Inflammatory macrophage treated with lipopolysaccharide for 4 hours (primary cell): Measurements from ENCODE around the gene PLCG2.
"Not testable (repeated sequence)": the region's sequence is repeated elsewhere in the genome, so short reads cannot be mapped to it uniquely, and the experiment has no call there.

Experiments used
- DNase-seq: peaks from one replicate; pipeline ENCODE4 v3.0.0-alpha.2; 2020

The PLCG2 gene

DNA sequence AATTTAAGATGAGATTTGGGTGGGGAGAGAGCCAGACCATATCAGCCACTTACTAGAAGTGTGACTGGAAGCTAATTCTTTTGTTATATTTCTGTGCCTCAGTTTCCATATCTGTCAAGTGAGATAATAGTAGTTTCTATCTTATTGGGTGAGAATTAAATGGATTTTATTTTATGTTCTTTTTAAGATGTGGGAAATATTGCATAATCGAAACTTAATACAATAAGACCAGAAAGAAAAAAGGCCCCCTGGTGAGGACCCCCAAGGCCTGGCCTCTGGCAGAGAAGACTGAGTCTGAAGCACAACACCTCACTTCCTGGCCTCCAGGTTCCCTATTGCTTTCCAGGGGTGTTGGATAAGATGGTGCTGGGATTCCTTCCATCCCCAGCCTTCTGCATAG lies 13.7 kb downstream of the PLCG2 start:
- DNase-seq = no peak

DNA sequence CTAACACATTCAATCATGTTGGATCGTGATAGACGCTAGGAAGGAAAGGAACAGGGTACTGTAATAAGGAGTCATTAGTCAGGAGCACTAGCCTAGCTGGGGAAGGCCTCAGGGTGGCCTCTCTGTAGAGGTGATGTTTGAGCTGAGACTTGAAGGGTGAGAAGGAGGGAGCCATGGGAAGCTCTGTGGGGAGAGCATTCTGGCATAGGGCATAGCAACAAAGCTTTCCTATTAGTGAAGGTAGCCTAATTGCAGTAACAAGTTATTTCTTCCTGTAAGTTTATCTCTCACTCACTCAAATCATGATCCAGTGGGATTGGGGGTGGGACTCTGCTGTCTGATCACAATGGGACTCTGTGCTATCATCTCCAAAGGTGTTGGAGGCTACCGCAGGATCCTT lies 16.1 kb downstream of the PLCG2 start:
- DNase-seq = no peak

DNA sequence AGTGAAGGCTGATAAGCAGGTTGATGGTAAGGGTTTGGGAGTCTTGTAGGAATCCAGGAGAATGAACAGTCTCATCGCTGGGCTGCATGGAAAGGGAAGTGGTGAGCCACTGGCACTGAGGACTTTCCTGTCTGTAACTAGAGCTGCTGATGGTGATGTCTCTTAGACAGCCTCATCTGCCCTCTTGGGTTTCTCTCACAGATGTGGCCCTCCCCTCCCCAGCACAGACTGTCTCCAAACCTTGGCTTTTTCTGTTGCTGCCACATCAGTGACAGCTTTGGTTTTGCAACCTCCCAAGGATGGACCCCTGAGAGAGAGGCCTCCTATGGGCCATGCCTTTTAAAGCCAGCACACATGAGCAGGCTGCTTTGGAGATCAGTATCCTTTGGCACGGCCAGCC lies 16.9 kb downstream of the PLCG2 start:
- no peak for DNase-seq

DNA sequence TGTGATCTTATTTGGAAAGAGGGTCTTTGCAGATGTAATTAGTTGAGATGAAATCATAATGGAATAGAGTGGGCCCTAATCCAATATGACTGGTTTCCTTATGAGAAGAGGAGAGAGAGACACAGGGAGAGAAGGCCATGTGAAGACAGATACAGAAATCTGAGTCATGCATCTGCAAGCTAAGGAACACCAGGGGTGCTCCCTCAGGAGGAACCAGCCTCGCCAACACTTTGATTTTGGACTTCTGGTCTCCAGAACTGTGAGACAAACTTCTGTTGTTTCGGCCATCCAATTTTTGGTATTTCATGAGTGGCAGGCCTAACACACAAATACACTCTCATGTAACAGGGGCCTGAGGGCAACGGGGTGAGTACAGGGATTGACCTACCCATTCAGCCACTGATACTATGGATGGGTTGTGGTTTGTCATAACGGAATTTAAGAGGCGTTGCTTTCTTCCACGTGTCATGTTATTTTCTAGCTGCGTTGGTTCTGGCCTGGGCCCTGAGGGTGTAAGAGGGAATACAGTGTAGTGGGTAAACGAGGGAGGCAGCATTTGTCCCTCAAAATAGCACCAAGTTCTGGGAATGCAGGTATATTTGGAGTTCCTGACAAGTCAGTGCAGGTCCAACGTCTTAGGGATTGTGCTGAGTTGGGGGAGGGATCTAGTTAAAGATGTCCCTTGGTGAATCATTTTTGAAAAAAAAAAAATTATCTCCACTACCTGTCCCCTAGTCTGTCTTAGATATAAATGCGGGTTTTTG lies 17.7 kb downstream of the PLCG2 start:
- DNase-seq = no peak

DNA sequence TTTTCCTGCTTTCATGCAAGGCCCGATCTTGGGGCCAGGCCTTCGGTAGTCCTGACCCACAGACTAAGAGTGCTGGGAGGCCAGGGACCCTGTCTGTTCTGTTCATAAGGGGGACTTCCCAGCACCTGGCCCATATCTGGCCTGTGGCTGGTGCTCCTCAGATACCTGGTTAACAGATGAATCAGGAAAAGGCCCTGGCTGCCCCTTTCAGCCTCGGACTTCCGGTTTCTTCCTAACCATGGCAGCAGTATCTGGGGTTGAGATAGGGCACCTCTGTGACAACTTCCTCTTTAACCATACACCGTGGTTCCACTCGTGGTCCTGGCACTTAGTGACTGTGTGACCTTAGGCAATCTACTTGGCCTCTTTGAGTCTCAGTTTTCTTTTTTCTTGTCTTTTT lies 18.4 kb downstream of the PLCG2 start:
- DNase-seq = peak; percentile 78

DNA sequence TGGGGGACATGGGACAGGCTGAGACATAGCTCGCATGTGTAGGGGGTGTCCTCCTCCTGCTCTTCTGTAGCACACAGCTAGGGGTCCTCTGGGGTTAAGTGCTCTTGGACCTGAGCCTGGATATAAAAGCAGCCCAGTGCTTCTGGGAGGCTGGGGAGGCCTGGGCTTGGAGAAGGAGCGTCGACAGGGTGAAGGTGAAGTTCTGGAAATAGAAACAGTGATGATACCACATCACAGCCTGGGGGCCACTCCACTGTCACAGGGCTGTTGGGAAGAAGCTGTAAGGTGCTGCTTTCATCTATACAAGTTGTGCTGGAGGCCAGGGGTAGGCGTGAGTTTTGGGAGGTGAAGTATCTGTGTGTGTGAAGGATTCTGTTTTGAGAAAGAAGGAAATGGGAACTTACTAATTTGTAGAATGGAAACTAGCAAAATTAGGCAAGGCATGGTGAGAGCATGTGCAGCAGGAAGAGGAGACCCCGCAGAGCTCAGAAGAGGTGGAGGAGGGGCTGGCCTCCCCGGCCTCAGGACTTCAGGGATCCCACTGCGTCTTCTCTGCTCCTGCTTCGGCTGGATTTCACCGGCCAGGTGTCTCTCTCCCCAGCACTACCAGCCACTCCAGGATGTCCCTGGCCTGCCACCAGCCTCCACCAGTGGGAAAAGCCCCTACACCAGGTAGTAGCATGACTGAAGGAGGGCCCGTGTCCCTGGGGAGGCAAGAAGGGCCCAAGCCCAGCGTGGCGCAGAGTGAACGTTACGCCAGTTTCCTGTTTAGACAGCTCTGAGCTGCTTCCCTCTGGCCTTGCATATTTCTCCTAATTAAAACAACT lies 19.4 kb downstream of the PLCG2 start:
- DNase-seq = peak; percentile 73

DNA sequence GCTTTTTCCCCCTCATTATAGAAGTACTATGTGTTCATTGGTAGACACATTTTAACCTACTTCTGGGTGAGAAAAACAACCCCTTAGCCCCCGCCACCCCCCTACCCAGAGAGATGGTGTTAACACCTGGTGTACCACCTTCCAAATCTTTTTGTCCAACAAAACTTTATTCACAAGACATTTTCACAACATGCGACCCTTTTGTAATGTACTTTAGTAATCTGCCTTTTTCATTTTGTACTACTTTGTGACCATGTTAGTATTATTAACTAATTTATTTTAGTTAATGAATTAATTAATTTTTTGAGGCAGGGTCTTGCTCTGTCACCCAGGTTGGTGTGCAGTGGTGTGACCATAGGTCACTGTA lies 20.0 kb downstream of the PLCG2 start:
- DNase-seq = no peak

DNA sequence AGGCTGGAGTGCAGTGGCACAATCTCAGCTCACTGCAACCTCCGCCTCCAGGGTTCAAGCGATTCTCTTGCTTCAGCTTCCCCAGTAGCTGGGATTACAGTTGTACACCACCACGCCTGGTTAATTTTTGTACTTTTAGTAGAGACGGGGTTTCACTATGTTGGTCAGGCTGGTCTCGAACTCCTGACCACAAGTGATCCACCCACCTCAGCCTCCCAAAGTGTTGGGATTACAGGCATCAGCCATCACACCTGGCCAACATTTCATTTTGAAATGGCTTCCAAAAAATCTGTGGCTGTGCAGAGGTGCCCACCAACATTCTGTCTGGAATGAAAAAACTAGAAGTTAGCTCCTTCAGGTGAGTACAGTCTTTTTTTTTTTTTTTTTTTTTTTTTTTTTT lies 22.6 kb downstream of the PLCG2 start:
- DNase-seq = not testable (repeated sequence)

DNA sequence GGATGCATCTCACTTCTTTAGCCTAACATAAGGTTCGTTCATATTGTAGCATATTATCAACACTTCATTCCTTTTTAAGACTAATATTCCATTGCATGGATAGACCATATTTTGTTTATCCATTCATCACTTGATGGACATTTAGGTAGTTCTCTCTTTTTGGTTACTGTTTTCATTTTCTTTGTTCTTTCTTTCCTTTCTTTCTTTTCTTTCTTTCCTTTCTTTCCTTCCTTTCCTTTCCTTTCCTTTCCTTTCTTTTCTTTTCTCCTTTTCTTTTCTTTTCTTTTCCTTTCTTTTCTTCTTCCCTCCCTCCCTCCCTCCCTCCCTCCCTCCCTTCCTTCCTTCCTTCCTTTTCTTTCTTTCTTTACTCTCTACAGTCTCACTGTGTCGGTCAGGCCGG lies 24.2 kb downstream of the PLCG2 start:
- no peak for DNase-seq

DNA sequence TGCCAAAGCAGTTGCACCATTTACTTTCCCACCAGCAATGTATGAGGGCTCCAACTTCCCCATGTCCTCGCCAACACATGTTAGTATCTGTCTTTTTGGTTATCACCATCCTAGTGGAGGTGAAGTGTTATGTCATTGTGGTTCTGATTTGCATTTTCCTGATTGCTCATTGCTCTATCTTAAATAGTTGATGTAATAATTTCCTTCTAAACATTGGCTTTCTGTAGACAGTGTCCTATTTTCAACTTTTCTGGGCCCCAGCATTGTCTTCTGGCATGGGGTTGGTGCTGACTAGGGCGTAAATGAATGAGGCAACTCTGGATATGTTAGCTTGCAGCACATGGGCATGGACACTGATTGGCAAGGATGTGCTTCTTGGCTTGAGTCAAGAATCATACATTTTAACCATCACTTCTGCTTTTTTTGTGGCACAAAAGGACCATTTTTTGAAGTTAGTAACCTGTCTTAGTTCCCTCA lies 25.1 kb downstream of the PLCG2 start:
- peak; percentile 65 for DNase-seq

DNA sequence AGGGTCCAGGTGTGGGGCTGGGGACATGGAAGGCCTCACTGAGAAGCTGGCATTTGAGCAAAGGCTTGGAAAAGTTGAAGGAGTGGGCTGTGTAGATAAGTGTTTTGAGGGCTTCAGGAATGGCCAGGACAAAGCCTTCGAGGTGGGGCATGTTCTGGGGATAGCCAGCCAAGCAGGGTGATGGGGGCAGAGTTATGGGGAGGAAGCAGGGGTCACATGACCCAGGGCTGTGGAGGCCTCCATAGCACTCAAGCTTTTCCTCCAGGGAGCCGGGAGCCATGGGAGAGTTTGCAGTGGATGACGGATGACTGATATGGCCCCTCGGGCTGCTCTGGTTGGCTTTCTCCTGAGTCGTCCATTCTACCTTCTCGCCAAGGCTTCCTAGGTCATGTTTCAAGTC lies 27.6 kb downstream of the PLCG2 start:
- DNase-seq = no peak

DNA sequence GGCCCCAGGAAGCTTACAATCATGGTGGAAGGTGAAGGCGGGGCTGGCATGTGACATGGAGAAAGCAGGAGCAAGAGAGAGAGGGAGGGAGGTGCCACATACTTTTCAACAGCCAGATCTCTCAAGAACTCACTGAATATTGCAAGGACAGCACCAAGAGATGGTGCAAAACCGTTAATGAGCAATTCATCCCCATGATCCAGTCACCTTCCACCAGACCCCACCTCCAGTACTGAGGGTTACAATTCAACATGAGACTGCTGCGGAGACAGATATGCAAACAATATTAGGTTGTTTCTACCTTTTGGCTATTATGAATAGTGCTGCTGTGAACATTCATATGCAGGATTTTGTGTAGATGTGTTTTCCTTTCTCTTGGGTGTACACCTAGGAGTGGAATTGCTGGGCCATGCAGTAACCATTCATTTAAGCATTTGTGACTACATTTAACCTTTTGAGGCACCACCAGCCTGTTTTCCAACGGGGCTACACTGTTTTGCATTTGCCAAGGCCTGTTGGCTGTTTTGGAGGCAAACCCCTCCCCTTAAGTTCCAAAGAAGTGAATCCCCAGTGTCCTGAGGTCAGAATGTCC lies 28.8 kb downstream of the PLCG2 start:
- no peak for DNase-seq

DNA sequence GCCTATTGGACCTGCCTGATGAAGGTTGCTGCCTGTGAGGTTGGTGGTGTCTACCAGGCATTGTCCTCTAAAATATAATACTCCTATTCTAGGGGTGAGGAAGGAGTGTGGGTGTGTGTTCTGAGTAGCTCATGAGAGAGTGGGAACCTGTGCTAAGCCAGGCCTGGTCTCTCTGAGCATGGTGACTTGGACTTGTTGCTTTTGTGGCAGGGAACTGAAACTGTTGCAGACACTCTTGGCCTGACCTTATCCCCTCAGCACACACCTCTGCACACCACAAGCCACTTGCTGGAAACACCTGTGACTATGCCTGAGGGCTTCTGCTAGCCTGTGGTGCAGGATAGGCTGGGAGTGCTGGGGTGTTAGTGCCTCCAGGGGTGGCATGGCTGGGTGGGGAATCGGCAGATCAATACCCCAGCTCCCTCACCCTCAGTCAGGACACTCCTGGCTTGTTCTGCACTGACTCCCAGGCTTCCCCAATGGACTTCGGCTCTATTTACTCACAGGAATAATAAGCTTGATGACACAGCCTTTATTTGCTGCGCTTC lies 29.9 kb downstream of the PLCG2 start:
- DNase-seq = no peak

DNA sequence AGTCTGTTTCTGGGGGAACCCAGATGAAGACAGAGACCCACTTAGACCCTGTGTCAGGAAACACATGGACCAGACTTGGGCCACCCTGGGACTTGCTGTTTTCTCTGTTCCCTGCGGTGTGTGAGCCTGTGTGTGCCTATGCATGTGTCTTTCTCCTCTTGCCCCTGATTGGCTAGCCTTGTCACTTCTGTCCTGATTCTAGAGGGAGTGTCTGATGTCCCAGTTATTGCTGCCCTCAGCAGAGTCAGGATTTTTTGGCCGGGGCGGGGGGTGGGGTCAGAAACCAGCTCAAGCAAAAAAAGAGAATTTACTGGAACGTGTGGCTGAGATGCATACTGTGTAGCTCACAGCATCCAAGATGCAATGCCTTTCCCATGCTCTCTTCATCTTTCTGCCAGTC lies 30.5 kb downstream of the PLCG2 start:
- DNase-seq = no peak

DNA sequence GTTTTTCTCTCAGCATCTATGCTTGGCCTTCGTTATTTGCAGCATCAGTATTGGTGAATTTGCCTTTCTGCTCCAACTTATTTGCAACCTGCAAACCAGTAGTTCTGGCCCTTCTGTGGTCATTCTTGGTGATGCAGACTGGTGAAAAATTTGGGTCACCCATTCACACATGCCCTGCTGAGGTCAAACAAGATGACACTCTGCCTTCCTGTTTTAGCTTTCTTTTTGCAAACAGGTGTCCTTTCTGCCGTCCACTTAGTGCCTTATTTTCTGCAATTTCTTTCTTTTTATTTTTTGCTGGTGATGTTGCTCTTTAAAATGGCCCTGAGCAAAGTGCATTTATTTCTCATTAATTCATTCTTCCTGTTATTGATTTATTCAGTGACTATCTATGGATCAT lies 31.3 kb downstream of the PLCG2 start:
- DNase-seq = no peak

DNA sequence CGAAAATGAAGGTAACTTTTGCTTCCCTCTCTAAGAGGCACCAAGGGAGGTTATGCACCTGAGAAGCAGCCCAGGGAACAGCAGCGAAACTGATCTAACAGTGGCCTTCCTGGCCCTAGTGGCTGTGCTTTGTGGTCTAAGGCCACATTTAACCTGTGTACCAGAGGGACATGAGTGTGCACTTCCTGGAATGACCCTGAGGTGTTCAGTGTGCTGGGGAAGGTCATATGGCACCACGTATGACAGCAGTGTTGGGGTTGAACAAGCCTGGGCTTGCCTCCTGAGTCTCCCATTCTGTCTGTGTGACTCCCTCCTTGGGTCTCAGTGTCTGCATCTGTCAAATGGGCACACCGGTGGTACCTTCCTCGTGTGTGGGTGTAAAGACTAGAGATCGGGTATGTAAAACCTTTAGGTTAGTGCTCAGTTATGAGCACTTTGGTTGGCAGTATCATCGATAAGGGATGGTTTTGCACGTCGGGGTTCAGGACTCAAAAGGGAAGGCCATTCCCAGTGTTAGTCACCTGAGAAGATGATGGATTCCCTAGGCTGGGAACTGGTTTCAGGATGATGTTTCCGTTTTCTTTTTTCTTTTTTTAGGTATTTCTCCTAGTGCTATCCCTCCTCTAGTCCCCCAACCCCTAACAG lies 31.9 kb downstream of the PLCG2 start:
- no peak for DNase-seq

DNA sequence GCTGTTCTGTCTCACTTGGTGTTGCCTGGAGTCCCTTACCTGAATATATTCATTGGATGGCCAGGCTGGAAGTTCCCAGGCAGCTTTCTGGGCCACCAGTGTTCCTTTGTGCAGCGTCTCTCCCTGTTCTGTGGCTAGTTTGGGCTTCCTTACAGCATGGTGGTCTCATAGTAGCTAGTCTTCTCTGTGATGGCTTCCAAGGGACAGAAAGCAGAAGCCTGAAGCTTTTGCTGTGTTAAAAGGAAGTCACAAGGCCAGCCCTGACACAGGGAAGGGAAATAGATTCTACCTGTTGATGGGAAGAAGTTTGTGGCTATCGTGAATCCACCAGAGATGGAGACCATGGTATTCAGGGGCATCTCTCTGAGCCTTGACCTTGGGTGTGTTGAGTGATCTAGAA lies 34.6 kb downstream of the PLCG2 start:
- no peak for DNase-seq

DNA sequence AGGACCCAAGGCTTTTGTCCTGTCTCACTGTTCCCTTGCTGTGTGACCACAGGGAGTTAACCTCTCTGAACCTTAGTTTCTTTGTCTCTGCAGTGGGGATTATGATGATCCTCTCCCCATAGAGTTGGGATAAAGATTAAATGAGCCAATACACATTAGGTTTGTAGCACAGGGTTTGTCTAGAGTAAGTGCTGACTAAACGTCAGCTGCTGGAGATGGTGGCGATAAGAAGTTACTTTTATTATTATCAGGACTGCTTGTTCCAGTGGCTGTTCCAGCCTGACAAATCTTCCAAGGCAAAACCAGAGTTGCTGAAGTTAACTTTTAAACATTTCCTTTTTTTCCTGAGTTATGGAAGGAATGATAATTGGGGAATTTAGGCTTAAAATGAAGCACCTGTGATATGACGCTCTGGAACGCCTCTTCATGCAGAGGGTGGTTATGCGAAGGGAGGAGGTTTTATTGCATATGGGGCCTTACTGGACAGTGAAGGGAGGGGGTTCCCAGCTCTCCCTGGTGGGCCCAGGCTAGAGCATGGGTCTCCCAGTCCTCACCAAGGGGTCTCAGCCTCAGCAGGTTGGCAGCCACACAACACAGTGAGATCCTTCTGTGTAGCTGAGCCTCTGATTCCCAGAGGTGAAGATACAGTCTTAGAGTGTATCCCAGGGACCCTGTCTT lies 35.8 kb downstream of the PLCG2 start:
- no peak for DNase-seq

DNA sequence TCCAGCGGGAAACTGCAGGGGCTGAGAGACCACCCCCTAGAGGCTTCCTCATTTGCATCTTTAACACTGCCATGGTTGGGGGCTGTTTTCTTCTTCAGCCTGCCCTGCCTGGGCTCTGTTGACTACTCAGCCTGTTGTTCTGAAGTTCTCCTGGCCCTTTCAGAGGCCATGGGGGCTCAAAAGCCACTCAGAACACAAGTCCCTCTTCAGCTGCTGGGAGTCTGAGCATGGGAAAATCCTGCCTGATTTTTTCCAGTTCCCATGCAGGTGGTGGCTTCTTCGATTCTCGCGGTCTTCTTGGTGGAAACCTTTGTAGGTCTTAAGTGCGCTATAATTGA lies 36.3 kb downstream of the PLCG2 start:
- no peak for DNase-seq

DNA sequence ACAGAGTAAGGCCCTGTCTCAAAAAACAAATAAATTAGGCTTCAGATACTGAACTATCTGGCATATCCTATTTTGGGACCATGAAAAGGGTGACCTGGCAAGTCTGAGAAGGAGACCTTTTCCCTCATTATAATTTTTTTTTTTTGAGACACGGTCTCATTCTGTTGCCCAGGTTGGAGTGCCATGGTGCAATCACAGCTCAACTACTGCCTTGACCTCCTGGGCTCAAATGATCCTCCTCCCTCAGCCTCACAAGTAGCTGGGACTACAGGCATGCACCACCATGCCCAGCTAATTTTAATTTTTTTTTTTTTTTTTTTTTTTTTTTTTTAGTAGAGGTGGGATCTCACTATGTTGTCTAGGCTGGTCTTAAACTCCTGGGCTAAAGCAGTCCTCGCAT lies 37.3 kb downstream of the PLCG2 start:
- no peak for DNase-seq

DNA sequence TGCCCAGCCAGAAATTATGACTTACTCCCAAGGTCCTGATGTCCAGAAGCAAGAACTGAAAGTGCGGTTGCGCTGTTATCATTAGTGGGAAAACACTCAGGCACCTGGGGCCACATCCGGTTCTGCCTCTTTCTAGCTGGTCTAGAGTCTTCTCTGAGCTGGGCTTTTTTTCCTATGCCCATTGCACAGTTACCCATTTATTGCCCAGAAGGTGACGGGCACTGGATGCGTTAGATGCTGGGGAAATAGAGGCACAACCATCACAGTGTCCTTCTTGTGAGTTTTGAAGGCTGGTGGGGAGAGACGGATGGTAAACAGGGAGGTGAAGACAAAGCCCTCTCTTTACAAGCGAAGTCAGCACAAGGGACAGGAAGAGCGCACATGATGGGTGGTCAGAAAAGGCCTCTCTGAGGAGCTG lies 37.7 kb downstream of the PLCG2 start:
- no peak for DNase-seq

DNA sequence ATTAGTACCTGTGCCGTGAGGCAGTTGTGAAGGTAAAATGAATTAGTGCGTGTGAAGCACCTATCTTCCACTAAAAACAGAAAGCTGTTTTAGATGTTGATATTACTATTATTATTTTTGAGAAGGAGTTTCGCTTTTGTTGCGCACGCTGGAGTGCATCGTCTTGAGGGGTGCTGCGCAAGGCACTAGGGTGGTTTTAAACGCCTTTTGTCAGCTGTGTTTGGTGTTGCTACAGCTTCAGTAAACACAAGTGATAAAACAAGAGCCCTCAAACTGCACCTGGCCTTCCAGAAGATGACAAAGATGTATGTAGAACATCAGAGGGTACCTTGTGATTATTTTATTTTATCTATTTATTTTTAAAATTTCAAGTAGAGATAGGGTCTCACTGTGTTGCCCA lies 38.2 kb downstream of the PLCG2 start:
- DNase-seq = no peak
